Osteocyte (in vitro differentiated cells): ENCODE measurements around the gene VARS2. TPM values are rescaled to one million over a fixed set of nuclear protein-coding genes. Genes with fewer than 3 reads are reported as not detected.
A peak's percentile ranks its signal among the peaks of the same experiment; 100 is the strongest.

Experiments
- DNase-seq: peaks from one replicate; pipeline ENCODE4 v3.0.0; 2021; ENCODE audit warnings: mixed read lengths; ENCODE audit not compliant: unreplicated experiment; ENCODE audit errors: extremely low spot score
- H3K27ac Mint-ChIP-seq: one replicate; pipeline ENCODE4 v1.8.0; 2021; ENCODE audit warnings: mild to moderate bottlenecking, mixed read lengths; ENCODE audit not compliant: unreplicated experiment
- H3K27me3 Mint-ChIP-seq: one replicate; pipeline ENCODE4 v1.8.0; 2021; ENCODE audit warnings: mixed read lengths; ENCODE audit not compliant: unreplicated experiment
- H3K36me3 Mint-ChIP-seq: one replicate; pipeline ENCODE4 v1.8.0; 2021; ENCODE audit warnings: mixed read lengths; ENCODE audit not compliant: unreplicated experiment
- H3K4me1 Mint-ChIP-seq: one replicate; pipeline ENCODE4 v1.8.0; 2021; ENCODE audit warnings: mixed read lengths; ENCODE audit not compliant: unreplicated experiment
- H3K4me3 Mint-ChIP-seq: one replicate; pipeline ENCODE4 v1.8.0; 2021; ENCODE audit warnings: mild to moderate bottlenecking, moderate library complexity, mixed read lengths; ENCODE audit not compliant: unreplicated experiment
- H3K9me3 Mint-ChIP-seq: one replicate; pipeline ENCODE4 v1.8.0; 2021; ENCODE audit warnings: mixed read lengths; ENCODE audit not compliant: unreplicated experiment
- CTCF ChIP-seq: fragments of 200-600 bp; sonication (generic); IDR thresholded peaks from 2 replicates; pipeline ENCODE4 v1.5.0; 2021; ENCODE audit warnings: antibody characterized with exemption, mild to moderate bottlenecking, moderate library complexity
- total RNA-seq: library from RNA; stranded (reverse); gene quantifications from 2 replicates; pipeline ENCODE4 v1.2.1, GENCODE V29; 2021

The VARS2 gene
- total RNA-seq, 1 donor from 2014 or later = 46.4 TPM

- DNase-seq = no peak
- peaks cover 5% of the 10 kb centered on the region for H3K27me3 Mint-ChIP-seq
- peak; percentile 63 for TF ChIP-seq CTCF
- peaks cover 11% of the 10 kb centered on the region for H3K4me1 Mint-ChIP-seq
- no peaks in the 10 kb centered on the region for H3K9me3 Mint-ChIP-seq
- H3K27ac Mint-ChIP-seq = no peak overlapping the region
- H3K4me3 Mint-ChIP-seq = no peak overlapping the region
- no peaks in the 10 kb centered on the region for H3K36me3 Mint-ChIP-seq
Measured at GRCh38 chr6:30942338-30943060, 28.5 kb downstream of the VARS2 start.

GRCh38 chr6:30944051-30944450, 30.0 kb downstream of the VARS2 start:
- Mint-ChIP-seq H3K36me3 (no peaks in the 10 kb centered on the region), H3K27me3 (peaks cover 20% of the 10 kb centered on the region), H3K4me3 (no peak overlapping the region), H3K9me3 (no peaks in the 10 kb centered on the region), H3K27ac (no peak overlapping the region), H3K4me1 (peaks cover 11% of the 10 kb centered on the region)
- no peak for TF ChIP-seq CTCF
- no peak for DNase-seq

- Mint-ChIP-seq H3K27ac (no peak overlapping the region), H3K4me3 (no peak overlapping the region), H3K36me3 (no peaks in the 10 kb centered on the region), H3K9me3 (no peaks in the 10 kb centered on the region), H3K4me1 (peaks cover 11% of the 10 kb centered on the region), H3K27me3 (peaks cover 31% of the 10 kb centered on the region)
- no peak for TF ChIP-seq CTCF
- DNase-seq = no peak
Measured at GRCh38 chr6:30945281-30945680, 31.2 kb downstream of the VARS2 start.

GRCh38 chr6:30947231-30947630, 33.2 kb downstream of the VARS2 start:
- Mint-ChIP-seq H3K27me3 (peaks cover 50% of the 10 kb centered on the region), H3K9me3 (no peaks in the 10 kb centered on the region), H3K4me3 (no peak overlapping the region), H3K36me3 (no peaks in the 10 kb centered on the region), H3K27ac (no peak overlapping the region), H3K4me1 (peaks cover 7% of the 10 kb centered on the region)
- TF ChIP-seq CTCF = no peak
- DNase-seq = no peak

GRCh38 chr6:30948811-30949210, 34.8 kb downstream of the VARS2 start:
- peaks cover 64% of the 10 kb centered on the region for H3K27me3 Mint-ChIP-seq

More at GRCh38 chr6:30948811-30949210, 34.8 kb downstream of the VARS2 start:
- no peak overlapping the region for H3K4me3 Mint-ChIP-seq
- no peaks in the 10 kb centered on the region for H3K4me1 Mint-ChIP-seq
- no peak for TF ChIP-seq CTCF
- no peaks in the 10 kb centered on the region for H3K9me3 Mint-ChIP-seq
- no peaks in the 10 kb centered on the region for H3K36me3 Mint-ChIP-seq
- DNase-seq = no peak
- no peak overlapping the region for H3K27ac Mint-ChIP-seq
